Endothelial cell of umbilical vein (primary cell): ENCODE results near the gene SRRD. TPM values are rescaled to one million over a fixed set of nuclear protein-coding genes. Genes with fewer than 3 reads are reported as not detected.

Experiments used
- BruUV-seq: library from RNA; stranded (reverse); fragments of 400-500 nt; replicated peaks from 2 replicates; lab custom pipeline; 2021; lab: Mats Ljungman, UMichigan
- CTCF ChIA-PET: fragments of 300-600, 350-600 bp; sonication (Branson Sonifier 250); formaldehyde crosslinking; loops from one replicate; lab custom pipeline; 2021; ENCODE audit warnings: antibody characterized with exemption, inconsistent platforms; lab: Charles Lee
- POLR2A ChIA-PET: fragments of 300-600, 350-600 bp; sonication (Branson Sonifier 250); formaldehyde crosslinking; loops from one replicate; lab custom pipeline; 2021; ENCODE audit warnings: antibody characterized with exemption, inconsistent platforms; lab: Charles Lee
- DNase-seq: peaks from one replicate; pipeline ENCODE4 v3.0.0-alpha.2; 2011; ENCODE audit warnings: low read depth, low spot score
- FAIRE-seq: peaks from 2 replicates; lab custom pipeline; 2011; peaks lifted over from hg19 to GRCh38; lab: Jason Lieb, UNC
- H2AFZ ChIP-seq: 2 replicates; pipeline ENCODE4 v1.6.0; 2012; ENCODE audit warnings: low read depth, low read length, control low read depth, inconsistent platforms
- H3K27ac ChIP-seq: 2 replicates; pipeline ENCODE4 v1.5.1; 2011; ENCODE audit warnings: low read depth, mild to moderate bottlenecking, control low read depth, low read length, moderate library complexity; ENCODE audit not compliant: insufficient read depth
- H3K27me3 ChIP-seq, 2 experiments: 2 replicates each; pipeline versions ENCODE4 v1.6.0 to v1.6.1; 2011; ENCODE audit warnings: low read length in 2 of 2, mixed read lengths in 1 of 2; ENCODE audit not compliant: control insufficient read depth in 2 of 2, insufficient read depth in 2 of 2
- H3K36me3 ChIP-seq, 2 experiments: 2 replicates in 1 of 2; 3 replicates in 1 of 2; pipeline ENCODE4 v1.5.1; 2011; ENCODE audit warnings: low read length in 2 of 2, mild to moderate bottlenecking in 1 of 2, moderate library complexity in 1 of 2; ENCODE audit not compliant: control insufficient read depth in 2 of 2, insufficient read depth in 2 of 2; ENCODE audit errors: extremely low read depth in 1 of 2
- H3K4me1 ChIP-seq: 3 replicates; pipeline ENCODE4 v1.5.1; 2011; ENCODE audit warnings: mild to moderate bottlenecking, low read length; ENCODE audit not compliant: control insufficient read depth, insufficient read depth; ENCODE audit errors: extremely low read depth
- H3K4me2 ChIP-seq: 2 replicates; pipeline ENCODE4 v1.6.1; 2011; ENCODE audit warnings: low read length, control low read depth, mixed read lengths; ENCODE audit not compliant: insufficient read depth
- H3K4me3 ChIP-seq, 3 experiments: fragments of 200-600 bp in 1 of 3; sonication (generic), shearing (Covaris generic) in 1 of 3; replicated peaks in 1 of 3; 2 replicates each; pipeline ENCODE4 v1.5.1; 2011 to 2016; ENCODE audit warnings: control low read depth in 3 of 3, low read length in 3 of 3, mild to moderate bottlenecking in 2 of 3, inconsistent platforms in 1 of 3, low read depth in 1 of 3, moderate library complexity in 1 of 3; ENCODE audit not compliant: insufficient read depth in 1 of 3
- H3K79me2 ChIP-seq: 2 replicates; pipeline ENCODE4 v1.6.0; 2012; ENCODE audit warnings: low read length, inconsistent platforms; ENCODE audit not compliant: control insufficient read depth, insufficient read depth
- H3K9ac ChIP-seq: replicated peaks from 2 replicates; pipeline ENCODE3; 2011; ENCODE audit warnings: low read length, control low read depth; ENCODE audit not compliant: insufficient read depth; ENCODE audit errors: extremely low read depth
- H3K9me1 ChIP-seq: replicated peaks from 3 replicates; pipeline ENCODE4 v1.6.0; 2011; ENCODE audit warnings: mild to moderate bottlenecking, low read length; ENCODE audit not compliant: control insufficient read depth, insufficient read depth; ENCODE audit errors: extremely low read depth
- H3K9me3 ChIP-seq: replicated peaks from 2 replicates; pipeline ENCODE4 v1.5.1; 2012; ENCODE audit warnings: low read length, inconsistent platforms; ENCODE audit not compliant: control insufficient read depth, insufficient read depth
- H4K20me1 ChIP-seq: replicated peaks from 2 replicates; pipeline ENCODE3; 2011; ENCODE audit warnings: mild to moderate bottlenecking, low read length; ENCODE audit not compliant: control insufficient read depth, insufficient read depth; ENCODE audit errors: extremely low read depth
- EZH2 ChIP-seq: IDR thresholded peaks from 2 replicates; pipeline ENCODE4 v1.6.1; 2012; ENCODE audit warnings: borderline replicate concordance, low read depth, mild to moderate bottlenecking, moderate library complexity, low read length, inconsistent platforms; ENCODE audit not compliant: severe bottlenecking
- FOS ChIP-seq: IDR thresholded peaks from 2 replicates; pipeline ENCODE4 v1.6.1; 2011; ENCODE audit warnings: mild to moderate bottlenecking, low read length, moderate library complexity, borderline replicate concordance; ENCODE audit not compliant: insufficient read depth
- GATA2 ChIP-seq: IDR thresholded peaks from 2 replicates; pipeline ENCODE4 v1.7.0; 2011; ENCODE audit warnings: low read depth, mild to moderate bottlenecking, moderate library complexity, mixed read lengths, low read length; ENCODE audit not compliant: insufficient read length, insufficient read depth
- JUN ChIP-seq: IDR thresholded peaks from 2 replicates; pipeline ENCODE4 v1.6.1; 2011; ENCODE audit warnings: borderline replicate concordance, low read depth; ENCODE audit not compliant: insufficient read length, insufficient read depth
- MYC ChIP-seq: IDR thresholded peaks from one replicate; pipeline ENCODE4 v1.6.1; 2011; ENCODE audit warnings: mild to moderate bottlenecking, low read depth, low read length
- POLR2A ChIP-seq: IDR thresholded peaks from 2 replicates; pipeline ENCODE4 v1.6.1; 2012; ENCODE audit warnings: low read depth, mild to moderate bottlenecking, control low read depth, low read length
- POLR2AphosphoS5 ChIP-seq: IDR thresholded peaks from 2 replicates; pipeline ENCODE4 v1.6.1; 2012; ENCODE audit warnings: low read depth, mild to moderate bottlenecking, control low read depth, low read length, moderate library complexity; ENCODE audit not compliant: insufficient read depth
- dilution Hi-C: fragments of 300-500 bp; cut with MboI; formaldehyde crosslinking; loops from one replicate; pipeline ENCODE4 v1.15.0; 2019; ENCODE audit warnings: low sequenced_read_pairs; ENCODE audit not compliant: extremely low pct_ligation_motif_present
- intact Hi-C: fragments of 100-400 bp; cut with micrococcal nuclease; formaldehyde crosslinking; loops from one replicate; pipeline ENCODE4 v1.10.0; 2022
- polyA plus RNA-seq, 4 experiments: library from polyadenylated mRNA; depleted of rRNA in 3 of 4; stranded (reverse) in 3 of 4; unstranded in 1 of 4; fragments of >200 nt; gene quantifications; 2 replicates each; pipeline versions ENCODE4 v1.2.1 to v1.2.3, GENCODE V29; 2011 to 2012; ENCODE audit warnings: missing spikeins in 1 of 4
- total RNA-seq: library from RNA; stranded (reverse); gene quantifications from 2 replicates; pipeline ENCODE4 v1.2.3, GENCODE V29; 2021
- TF ChIP-seq, protein P1 (sequence below), 2 donors: IDR thresholded peaks; 1 replicate in 1 of 2; 2 replicates in 1 of 2; pipeline ENCODE4 v1.5.1; 2011; ENCODE audit warnings: low read length in 2 of 2, mild to moderate bottlenecking in 2 of 2, moderate library complexity in 2 of 2, control low read depth in 1 of 2, inconsistent platforms in 1 of 2, low read depth in 1 of 2; ENCODE audit not compliant: insufficient read depth in 1 of 2; ENCODE audit errors: extremely low read depth in 1 of 2
- TF ChIP-seq, protein P2 (sequence below): IDR thresholded peaks from 2 replicates; pipeline ENCODE4 v1.6.1; 2011; ENCODE audit not compliant: insufficient read depth, insufficient read length

The SRRD gene
- total and polyA plus RNA-seq, 2 donors (not counting 3 experiments of a cell fraction or from before 2014, with no cell fraction given), result 23.4 to 24.2 TPM

DNA sequence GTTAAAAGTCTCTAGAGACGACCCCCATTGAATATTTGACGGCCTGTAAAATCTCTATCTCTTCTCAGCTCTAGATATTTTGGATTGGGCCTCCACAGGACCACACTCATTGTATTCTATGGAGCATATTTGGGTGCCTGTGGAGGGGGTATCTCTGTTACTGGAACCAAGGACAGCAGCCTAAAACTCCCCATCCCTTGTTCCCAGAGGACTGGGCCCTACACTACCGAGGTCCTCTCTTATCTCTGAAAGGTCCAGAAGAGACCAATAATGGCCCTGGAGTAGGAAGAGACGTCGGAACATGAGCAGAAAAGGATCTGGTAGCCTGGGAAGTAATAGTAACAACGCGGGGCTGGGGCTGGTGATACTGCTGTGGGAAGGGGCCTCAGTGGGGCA is 636 bp upstream of the SRRD start:
- ChIA-PET POLR2A (interaction anchor here (1.9 kb wide), 1 partner anchor 17 kb away, joined by 13 read pairs; no protein-coding TSS in a partner anchor), CTCF (interaction anchor here (1.0 to 2.0 kb wide), 5 partner anchors 11 to 119 kb away, joined by 4 to 10 read pairs (median 5); no protein-coding TSS in a partner anchor)
- dilution Hi-C loops (no loop called here), intact Hi-C loops (no loop called here)
- Histone ChIP-seq H3K27ac (peak overlapping the region; percentile 86), H3K79me2 (peaks cover 48% of the 10 kb centered on the region), H3K9ac (peak overlapping the region; percentile 98), H4K20me1 (no peaks in the 10 kb centered on the region), H3K36me3 (peaks cover 1 to 3% of the 10 kb centered on the region in 2 experiments), H3K9me3 (no peaks in the 10 kb centered on the region), H3K9me1 (no peaks in the 10 kb centered on the region), H3K27me3 (no peaks in the 10 kb centered on the region), H3K4me3 (peak overlapping the region; percentile 80 to 97 (median 92)), H2AFZ (peak overlapping the region; percentile 71), H3K4me1 (peaks cover 23% of the 10 kb centered on the region), H3K4me2 (peak overlapping the region; percentile 91)
- DNase-seq (no peak), FAIRE-seq (no peak)
- TF ChIP-seq JUN, result no peak
- TF ChIP-seq GATA2, result no peak
- no peak for TF ChIP-seq MYC
- no peak for TF ChIP-seq POLR2AphosphoS5
- no peak for TF ChIP-seq POLR2A
- TF ChIP-seq, protein P1, sequence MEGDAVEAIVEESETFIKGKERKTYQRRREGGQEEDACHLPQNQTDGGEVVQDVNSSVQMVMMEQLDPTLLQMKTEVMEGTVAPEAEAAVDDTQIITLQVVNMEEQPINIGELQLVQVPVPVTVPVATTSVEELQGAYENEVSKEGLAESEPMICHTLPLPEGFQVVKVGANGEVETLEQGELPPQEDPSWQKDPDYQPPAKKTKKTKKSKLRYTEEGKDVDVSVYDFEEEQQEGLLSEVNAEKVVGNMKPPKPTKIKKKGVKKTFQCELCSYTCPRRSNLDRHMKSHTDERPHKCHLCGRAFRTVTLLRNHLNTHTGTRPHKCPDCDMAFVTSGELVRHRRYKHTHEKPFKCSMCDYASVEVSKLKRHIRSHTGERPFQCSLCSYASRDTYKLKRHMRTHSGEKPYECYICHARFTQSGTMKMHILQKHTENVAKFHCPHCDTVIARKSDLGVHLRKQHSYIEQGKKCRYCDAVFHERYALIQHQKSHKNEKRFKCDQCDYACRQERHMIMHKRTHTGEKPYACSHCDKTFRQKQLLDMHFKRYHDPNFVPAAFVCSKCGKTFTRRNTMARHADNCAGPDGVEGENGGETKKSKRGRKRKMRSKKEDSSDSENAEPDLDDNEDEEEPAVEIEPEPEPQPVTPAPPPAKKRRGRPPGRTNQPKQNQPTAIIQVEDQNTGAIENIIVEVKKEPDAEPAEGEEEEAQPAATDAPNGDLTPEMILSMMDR (IDR thresholded peaks at IDR 0.05; ENCODE audit: extremely low read depth in 1 of 2, insufficient read depth in 1 of 2, low read depth in 1 of 2, low read length in 2 of 2), result no peak
- no peak for TF ChIP-seq FOS
- no peak for TF ChIP-seq EZH2
- TF ChIP-seq, protein P2, sequence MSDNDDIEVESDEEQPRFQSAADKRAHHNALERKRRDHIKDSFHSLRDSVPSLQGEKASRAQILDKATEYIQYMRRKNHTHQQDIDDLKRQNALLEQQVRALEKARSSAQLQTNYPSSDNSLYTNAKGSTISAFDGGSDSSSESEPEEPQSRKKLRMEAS, result no peak
- BruUV-seq, result no TSS peak
